Neutrophil (primary cell): ENCODE measurements around the gene FAM219A.

ENCODE experiments used
- H3K27ac ChIP-seq: fragments of 200-600 bp; sonication (generic); 2 replicates; pipeline ENCODE4 v1.5.1; 2016; ENCODE audit warnings: mild to moderate bottlenecking, moderate library complexity
- H3K27me3 ChIP-seq: fragments of 200-600 bp; sonication (generic); 2 replicates; pipeline ENCODE4 v1.6.0; 2016; ENCODE audit warnings: mild to moderate bottlenecking
- H3K36me3 ChIP-seq: fragments of 200-600 bp; sonication (generic); 2 replicates; pipeline ENCODE4 v1.5.1; 2017
- H3K4me1 ChIP-seq, 2 experiments: fragments of 200-600 bp in 1 of 2; sonication (generic) in 1 of 2; 1 replicate in 1 of 2; 2 replicates in 1 of 2; pipeline versions ENCODE4 v1.5.1 to v1.6.1; 2013 to 2016; ENCODE audit warnings: low read depth in 1 of 2, low read length in 1 of 2, mild to moderate bottlenecking in 1 of 2, moderate library complexity in 1 of 2; ENCODE audit not compliant: control insufficient read depth in 1 of 2, insufficient read depth in 1 of 2
- H3K4me3 ChIP-seq, 2 experiments: fragments of 200-600 bp in 1 of 2; sonication (generic) in 1 of 2; 1 replicate in 1 of 2; 2 replicates in 1 of 2; pipeline ENCODE4 v1.5.1; 2013 to 2016; ENCODE audit warnings: low read depth in 1 of 2, low read length in 1 of 2, mild to moderate bottlenecking in 1 of 2, moderate library complexity in 1 of 2
- H3K9me3 ChIP-seq: fragments of 200-600 bp; sonication (generic); 2 replicates; pipeline ENCODE4 v1.5.1; 2016
- CTCF ChIP-seq: fragments of 200-600 bp; sonication (generic); IDR thresholded peaks from 2 replicates; pipeline ENCODE4 v1.5.1; 2016; ENCODE audit warnings: antibody characterized with exemption

FAM219A gene

GRCh38 chr9:34374905-34375552 lies 83.3 kb downstream of the FAM219A start:
- TF ChIP-seq CTCF: no peak
- peaks cover 56% of the 10 kb centered on the region for H3K27me3 ChIP-seq
- H3K4me3 ChIP-seq: no peak overlapping the region
- H3K9me3 ChIP-seq: no peaks in the 10 kb centered on the region
- peaks cover 24 to 27% of the 10 kb centered on the region in 2 experiments for H3K4me1 ChIP-seq
- no peak overlapping the region for H3K27ac ChIP-seq
- H3K36me3 ChIP-seq: no peaks in the 10 kb centered on the region

DNA sequence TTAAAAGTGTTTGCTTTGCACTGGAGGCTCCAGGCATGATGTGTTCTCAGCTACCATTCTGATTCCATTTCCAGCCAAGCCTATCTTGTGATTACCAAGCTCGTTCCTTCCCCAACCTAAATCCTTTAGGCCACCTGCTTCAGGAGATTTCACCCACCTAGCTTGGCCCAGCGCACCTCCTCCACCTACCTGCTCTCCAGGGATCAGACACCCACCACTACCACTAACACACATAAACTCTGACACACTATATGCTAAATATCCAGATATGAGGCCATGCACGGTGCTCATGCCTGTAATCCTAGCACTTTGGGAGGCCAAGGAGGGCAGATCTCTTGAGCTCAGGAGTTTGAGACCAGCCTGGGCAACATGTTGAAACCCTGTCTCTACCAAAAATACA lies 84.0 kb downstream of the FAM219A start:
- Histone ChIP-seq H3K36me3 (no peaks in the 10 kb centered on the region), H3K4me1 (peaks cover 18 to 20% of the 10 kb centered on the region in 2 experiments), H3K27me3 (peaks cover 49% of the 10 kb centered on the region), H3K27ac (no peak overlapping the region), H3K9me3 (no peaks in the 10 kb centered on the region), H3K4me3 (no peak overlapping the region)
- no peak for TF ChIP-seq CTCF

DNA sequence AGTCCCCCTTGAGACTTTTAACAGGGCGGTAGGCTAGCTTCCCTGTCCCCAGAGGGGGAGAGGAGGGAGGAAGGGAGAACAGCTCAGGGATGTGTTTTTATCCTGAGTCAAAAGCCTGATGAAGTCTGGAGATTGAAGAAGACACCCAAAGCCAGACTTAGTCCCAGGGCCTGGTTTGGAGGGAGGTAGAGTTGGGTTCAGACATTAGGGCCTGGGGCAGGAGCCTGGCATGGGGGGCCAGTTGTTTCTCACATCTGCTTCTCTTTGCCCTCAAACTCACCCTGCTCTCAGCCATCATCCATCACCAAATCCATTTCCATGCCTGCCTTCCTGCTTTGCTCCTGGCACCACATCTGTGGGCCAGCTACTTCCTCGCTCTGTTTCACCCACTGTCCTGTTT lies 84.6 kb downstream of the FAM219A start:
- Histone ChIP-seq H3K27me3 (peaks cover 45% of the 10 kb centered on the region), H3K36me3 (no peaks in the 10 kb centered on the region), H3K4me1 (peaks cover 17 to 18% of the 10 kb centered on the region in 2 experiments), H3K27ac (no peak overlapping the region), H3K9me3 (no peaks in the 10 kb centered on the region), H3K4me3 (no peak overlapping the region)
- TF ChIP-seq CTCF: no peak

GRCh38 chr9:34372467-34373011 lies 85.8 kb downstream of the FAM219A start:
- no peaks in the 10 kb centered on the region for H3K36me3 ChIP-seq
- H3K27me3 ChIP-seq: peaks cover 33% of the 10 kb centered on the region
- peaks cover 16 to 18% of the 10 kb centered on the region in 2 experiments for H3K4me1 ChIP-seq
- TF ChIP-seq CTCF: no peak
- H3K27ac ChIP-seq: no peak overlapping the region
- no peak overlapping the region for H3K4me3 ChIP-seq
- no peaks in the 10 kb centered on the region for H3K9me3 ChIP-seq

DNA sequence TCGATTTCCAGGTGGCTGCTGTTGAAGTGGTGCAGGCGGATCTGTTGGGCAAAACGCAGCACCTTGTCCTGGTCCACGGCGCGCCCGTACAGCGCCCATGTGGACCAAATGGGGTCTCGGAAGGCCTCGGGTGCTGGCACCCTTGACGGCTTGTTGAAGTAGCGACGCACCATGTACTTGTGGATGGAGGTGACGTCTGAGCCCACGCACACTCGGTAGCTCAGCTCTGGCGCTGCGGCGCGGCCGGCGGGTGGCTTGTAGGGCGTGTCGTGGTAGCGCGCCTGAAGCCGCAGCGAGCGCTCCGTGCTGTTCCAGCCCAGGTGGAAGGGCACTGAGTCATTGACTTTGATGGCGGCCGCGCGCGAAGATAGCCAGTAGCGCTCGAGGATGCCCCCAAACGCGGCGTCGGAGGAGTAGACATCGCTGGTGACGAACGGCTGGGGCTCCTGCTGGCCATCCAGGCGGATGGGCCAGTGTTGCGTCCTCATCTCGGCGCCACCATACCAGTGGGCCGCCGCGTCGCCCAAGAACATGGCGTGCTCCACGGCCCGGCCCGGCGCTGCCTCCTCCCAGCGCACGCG lies 86.4 kb downstream of the FAM219A start:
- Histone ChIP-seq H3K9me3 (no peaks in the 10 kb centered on the region), H3K4me3 (no peak overlapping the region), H3K36me3 (no peaks in the 10 kb centered on the region), H3K27ac (no peak overlapping the region), H3K27me3 (peaks cover 27% of the 10 kb centered on the region), H3K4me1 (peaks cover 11 to 12% of the 10 kb centered on the region in 2 experiments)
- no peak for TF ChIP-seq CTCF
